Measurements from ENCODE around the gene FAM9A.

Gene FAM9A

DNA sequence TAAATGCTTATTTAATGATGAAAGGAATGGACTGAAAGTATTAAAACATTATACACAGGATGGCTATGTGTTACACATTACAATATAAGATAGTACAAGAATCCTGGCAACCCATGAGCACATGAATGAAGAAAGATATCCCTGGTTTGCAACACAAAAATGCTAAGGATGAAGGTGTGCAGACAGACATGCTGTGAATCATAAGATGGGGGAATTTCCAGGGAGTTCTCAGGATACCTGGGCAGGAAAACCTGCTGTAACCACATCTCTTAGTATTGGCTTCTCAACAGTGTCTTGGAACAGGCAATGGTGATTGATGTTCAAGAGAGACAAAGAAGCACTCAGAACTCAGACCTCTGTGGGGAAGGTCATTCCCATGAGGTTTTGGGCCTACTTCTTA is 45.4 kb downstream of the FAM9A start:
- TF ChIP-seq, protein P1, sequence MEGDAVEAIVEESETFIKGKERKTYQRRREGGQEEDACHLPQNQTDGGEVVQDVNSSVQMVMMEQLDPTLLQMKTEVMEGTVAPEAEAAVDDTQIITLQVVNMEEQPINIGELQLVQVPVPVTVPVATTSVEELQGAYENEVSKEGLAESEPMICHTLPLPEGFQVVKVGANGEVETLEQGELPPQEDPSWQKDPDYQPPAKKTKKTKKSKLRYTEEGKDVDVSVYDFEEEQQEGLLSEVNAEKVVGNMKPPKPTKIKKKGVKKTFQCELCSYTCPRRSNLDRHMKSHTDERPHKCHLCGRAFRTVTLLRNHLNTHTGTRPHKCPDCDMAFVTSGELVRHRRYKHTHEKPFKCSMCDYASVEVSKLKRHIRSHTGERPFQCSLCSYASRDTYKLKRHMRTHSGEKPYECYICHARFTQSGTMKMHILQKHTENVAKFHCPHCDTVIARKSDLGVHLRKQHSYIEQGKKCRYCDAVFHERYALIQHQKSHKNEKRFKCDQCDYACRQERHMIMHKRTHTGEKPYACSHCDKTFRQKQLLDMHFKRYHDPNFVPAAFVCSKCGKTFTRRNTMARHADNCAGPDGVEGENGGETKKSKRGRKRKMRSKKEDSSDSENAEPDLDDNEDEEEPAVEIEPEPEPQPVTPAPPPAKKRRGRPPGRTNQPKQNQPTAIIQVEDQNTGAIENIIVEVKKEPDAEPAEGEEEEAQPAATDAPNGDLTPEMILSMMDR (IDR thresholded peaks at IDR 0.05; ENCODE audit: control insufficient read depth, insufficient read depth, low read depth, low read length, missing control alignments) = no peak
- no peak for DNase-seq (ENCODE audit: low read depth)
- no peak overlapping the region for H3K4me3 ChIP-seq (ENCODE audit: control insufficient read depth, low read depth, low read length)

DNA sequence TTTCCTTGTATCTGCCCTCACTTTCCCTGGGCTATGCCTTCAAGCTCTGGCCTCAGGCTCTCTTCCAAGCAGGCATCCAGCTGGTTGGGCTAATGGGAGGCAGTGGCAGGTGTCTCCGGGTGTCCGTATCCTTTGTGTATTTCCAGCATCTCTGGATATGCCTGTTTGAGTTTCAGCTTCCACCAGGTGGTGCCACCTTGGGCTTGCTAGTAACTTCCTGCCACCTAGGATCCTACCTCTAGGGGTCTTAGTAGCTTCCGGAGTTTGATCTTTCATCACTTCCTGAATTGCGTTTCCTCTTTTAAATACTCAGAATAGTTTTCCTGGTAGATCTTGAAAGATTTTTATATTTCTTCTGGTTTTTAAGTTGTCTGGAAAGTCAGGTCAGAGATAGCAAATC is 46.1 kb downstream of the FAM9A start:
- H3K4me3 ChIP-seq (ENCODE audit: control insufficient read depth, low read depth, low read length) = no peak overlapping the region
- DNase-seq (ENCODE audit: low read depth) = no peak
- TF ChIP-seq, protein P1 (IDR thresholded peaks at IDR 0.05; ENCODE audit: control insufficient read depth, insufficient read depth, low read depth, low read length, missing control alignments) = no peak

DNA sequence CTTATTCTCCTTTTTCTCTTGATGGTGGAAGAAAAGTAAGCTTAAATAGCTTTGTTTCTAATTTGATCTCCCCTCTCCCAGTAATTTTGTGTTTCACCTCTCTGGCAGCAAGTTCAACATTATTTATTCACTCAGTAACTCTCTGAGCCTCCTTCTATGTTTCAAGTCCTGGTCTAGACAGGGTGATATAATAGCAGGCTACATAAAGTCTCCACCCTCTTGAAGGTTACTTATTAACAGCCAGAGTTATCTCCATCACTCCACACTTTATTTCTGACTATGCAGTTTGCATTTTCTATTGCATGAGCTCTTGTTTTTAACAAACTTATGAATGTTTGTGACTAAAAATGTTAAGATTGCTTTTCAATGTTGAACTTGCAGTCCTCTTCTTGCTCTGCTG is 51.5 kb downstream of the FAM9A start:
- TF ChIP-seq, protein P1 (IDR thresholded peaks at IDR 0.05; ENCODE audit: control insufficient read depth, insufficient read depth, low read depth, low read length, missing control alignments) = no peak
- no peak overlapping the region for H3K4me3 ChIP-seq (ENCODE audit: control insufficient read depth, low read depth, low read length)
- no peak for DNase-seq (ENCODE audit: low read depth)

DNA sequence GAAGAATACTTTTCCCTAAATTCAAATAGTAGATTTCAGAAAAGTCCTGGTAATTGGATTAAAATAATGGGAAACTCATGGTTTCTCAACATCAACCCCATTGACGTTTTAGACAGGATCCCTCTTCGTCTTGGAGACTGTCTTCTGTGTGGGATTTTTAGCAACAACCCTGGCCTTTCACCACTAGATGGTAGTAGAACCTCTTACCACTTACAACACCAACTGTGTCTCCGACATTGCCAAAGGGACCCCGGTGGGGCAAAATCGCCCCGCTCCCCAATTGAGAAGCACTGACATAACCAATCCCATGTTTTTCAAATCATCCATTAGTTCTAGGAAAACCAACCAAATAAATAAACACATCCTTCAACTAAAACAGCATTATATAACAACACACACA is 52.3 kb downstream of the FAM9A start:
- H3K4me3 ChIP-seq (ENCODE audit: control insufficient read depth, low read depth, low read length) = no peak overlapping the region
- TF ChIP-seq, protein P1 (IDR thresholded peaks at IDR 0.05; ENCODE audit: control insufficient read depth, insufficient read depth, low read depth, low read length, missing control alignments) = peak; percentile 71
- no peak for DNase-seq (ENCODE audit: low read depth)

DNA sequence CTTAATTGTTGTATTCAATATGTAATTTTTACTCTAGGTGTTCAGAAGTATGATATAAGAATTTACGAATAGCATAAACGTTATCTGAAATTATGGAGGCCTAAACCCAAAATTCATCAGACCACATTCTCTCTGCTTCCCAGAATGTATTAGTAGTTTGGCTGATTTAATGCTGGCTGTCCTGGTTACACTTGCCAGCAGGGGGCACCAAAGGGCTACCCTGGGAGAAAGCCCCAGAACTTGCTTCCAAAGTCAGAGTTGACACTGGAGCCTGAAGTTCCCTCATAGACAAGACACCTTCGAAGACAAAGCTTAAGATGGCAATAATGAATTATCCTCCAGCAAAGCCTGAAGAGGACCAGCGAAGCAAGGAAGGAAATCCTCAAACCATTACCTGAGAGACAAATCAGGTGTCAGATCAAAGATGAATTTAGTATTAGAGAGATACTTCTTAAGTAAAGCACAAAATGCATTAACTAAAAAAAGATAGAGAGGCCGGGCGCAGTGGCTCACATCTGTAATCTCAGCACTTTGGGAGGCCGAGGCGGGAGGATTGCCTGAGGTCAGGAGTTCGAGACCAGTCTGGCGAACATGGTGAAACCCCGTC is 58.0 kb downstream of the FAM9A start:
- DNase-seq (ENCODE audit: low read depth) = no peak
- H3K4me3 ChIP-seq (ENCODE audit: control insufficient read depth, low read depth, low read length) = no peak overlapping the region
- TF ChIP-seq, protein P1 (IDR thresholded peaks at IDR 0.05; ENCODE audit: control insufficient read depth, insufficient read depth, low read depth, low read length, missing control alignments) = peak; percentile 82

DNA sequence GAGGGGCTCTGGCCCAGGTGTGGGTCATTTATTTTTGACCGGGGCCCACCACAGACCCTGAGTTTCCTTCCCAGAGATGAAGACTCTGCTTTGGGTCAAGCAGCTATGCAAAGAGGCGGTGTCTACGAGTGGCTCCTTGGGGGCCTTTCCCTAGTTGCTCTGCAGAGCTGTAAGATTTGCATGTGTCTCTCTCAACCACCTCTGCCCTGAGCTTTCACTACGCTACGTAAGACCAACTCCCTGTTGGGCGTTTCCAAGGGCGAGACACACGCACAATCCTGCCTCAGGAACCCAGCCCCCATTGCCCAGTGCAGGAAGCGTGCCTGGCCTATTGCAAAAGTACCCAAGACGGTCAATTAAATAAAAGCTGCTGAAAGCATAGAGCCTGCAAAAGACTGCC is 59.2 kb downstream of the FAM9A start:
- DNase-seq (ENCODE audit: low read depth) = no peak
- no peak overlapping the region for H3K4me3 ChIP-seq (ENCODE audit: control insufficient read depth, low read depth, low read length)
- TF ChIP-seq, protein P1 (IDR thresholded peaks at IDR 0.05; ENCODE audit: control insufficient read depth, insufficient read depth, low read depth, low read length, missing control alignments) = no peak
